GM18519 (cell line): ENCODE measurements around the gene ZDHHC1.

Experiments
- ATAC-seq: cut with Tn5 transposase; IDR thresholded peaks from one replicate; pipeline ENCODE4 v1.9.1; 2021; ENCODE audit warnings: mild to moderate bottlenecking, moderate library complexity; ENCODE audit not compliant: unreplicated experiment, low FRiP score

Gene ZDHHC1, protein sequence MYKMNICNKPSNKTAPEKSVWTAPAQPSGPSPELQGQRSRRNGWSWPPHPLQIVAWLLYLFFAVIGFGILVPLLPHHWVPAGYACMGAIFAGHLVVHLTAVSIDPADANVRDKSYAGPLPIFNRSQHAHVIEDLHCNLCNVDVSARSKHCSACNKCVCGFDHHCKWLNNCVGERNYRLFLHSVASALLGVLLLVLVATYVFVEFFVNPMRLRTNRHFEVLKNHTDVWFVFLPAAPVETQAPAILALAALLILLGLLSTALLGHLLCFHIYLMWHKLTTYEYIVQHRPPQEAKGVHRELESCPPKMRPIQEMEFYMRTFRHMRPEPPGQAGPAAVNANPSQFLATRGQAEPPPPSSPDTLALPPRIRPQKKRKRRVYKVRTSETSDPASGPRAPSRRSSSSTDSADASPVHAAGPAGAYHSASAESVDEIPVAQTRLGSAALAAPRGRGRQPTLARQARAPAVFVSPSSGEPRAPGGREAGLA

DNA sequence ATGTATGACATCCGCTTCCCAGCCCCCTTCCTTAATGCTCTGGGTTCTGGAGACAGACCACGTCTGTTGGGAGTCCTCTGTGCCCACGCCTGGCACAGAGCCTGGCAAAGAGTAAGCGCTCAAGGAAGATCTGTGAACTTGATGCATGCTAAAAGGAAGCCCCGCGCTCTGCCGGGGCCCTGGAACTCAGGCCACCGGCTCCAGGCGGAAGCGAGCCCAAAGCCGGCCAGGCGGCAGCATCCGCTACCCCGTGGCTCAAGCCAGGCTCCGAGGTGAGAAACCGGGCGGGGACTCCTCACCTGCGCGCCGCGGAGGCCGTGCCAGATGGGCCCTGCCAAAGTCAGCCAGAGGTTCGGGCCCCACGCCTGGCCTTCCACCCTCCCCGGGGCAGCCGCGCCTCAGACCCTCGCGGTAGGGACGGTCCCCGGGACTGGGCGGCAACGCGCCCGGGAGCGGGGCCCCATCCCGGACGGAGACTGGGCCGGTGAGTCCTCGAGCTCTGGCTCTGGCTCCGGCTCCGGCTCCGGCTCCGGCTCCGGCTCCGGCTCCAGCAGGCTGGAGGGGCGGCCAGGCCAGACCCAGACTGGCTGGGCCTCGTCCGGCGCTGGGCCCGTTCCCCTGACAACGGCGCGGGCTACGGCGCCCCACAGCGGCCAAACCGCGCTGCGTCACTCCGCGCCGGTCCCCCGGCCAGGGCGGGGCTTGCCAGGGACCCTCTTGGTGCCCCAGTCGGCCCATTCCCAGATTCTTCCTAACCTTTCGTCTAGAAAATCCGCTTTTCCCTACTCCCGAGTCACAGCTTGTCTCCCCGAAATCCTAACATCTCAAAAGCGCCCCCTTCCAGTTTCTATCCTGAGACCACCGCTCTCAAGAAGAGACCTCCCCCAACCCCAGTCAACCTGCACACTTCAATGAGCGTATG, at the start of gene ZDHHC1:
Gene ZDHHC1 (minus strand): TSS at position 606 of the 922 bp plus-strand sequence. CDS start 8,702 bp downstream, outside the sequence.
- no peak for ATAC-seq

DNA sequence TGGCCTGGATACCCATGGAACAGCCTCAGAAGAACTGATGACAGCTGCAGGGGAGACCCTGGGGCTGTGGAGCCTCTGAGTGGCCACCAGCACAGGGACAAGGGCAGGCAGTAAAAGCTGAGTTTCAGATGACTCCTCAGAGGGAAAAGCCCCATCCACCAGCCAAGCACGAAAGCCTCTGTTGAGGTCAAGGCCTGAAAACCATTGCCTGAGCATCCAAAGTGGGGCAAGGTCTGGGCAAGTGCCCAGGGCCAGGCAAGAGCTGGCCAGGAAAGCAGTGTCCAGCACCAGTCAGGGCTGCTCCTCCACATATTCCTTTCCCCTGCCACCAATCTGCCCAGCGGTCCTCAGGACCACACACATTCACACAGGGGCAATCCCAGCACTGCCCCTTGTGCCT, 48.3 kb upstream of the ZDHHC1 start:
- no peak for ATAC-seq

DNA sequence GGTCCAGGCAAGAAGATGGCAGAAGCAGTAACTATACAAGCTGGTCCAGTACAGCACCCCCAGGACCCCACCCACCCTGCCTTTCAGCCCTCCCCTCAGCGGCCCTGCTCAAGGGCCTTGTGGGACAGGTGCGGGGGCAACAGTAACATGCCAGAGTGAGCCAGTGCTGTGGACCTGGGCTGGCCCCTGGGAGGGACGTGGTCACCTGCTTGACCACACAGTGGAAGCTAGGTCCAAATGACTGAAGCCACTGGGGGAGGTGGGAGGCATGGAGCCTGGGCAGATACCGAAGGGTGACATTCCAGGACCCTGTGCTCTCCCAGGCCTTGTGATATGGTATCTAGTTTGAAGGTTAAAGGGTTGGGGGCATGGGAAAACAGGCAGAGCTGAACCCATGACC, 47.4 kb upstream of the ZDHHC1 start:
- ATAC-seq: no peak

DNA sequence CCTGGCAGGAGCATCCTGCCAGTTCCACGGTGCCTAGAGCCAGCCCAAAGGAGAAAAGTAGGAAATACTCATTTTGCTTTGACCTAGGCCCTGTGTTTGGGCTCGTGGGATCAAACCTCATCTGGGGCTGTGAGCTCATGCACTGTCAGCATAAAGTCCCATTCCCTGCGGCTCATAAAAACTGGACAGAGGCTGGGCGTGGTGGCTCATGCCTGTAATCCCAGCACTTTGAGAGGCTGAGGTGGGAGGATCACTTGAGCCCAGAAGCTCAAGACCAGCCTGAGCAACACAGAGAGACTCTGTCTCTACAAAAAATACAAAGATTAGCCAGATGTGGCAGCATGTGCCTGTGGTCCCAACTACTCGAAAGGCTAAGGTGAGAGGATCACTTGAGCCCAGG, 46.8 kb upstream of the ZDHHC1 start:
- no peak for ATAC-seq

DNA sequence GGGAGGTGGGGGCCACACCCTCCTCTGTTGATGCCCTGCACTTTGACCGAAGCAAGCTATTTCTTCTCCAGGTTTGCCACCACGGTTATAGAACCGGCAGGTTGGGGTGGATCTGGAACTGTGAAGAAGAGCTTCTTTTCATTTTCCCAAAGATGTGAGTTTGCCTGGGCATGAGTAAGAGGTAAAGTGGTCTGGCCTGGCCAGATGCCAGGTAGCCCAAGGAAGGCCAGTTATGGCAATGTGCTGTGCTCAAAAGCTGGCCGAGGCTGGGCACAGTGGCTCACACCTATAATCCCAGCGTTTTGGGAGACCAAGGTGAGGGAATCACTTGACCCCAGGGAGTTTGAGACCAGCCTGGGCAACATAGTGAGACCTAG, 46.0 kb upstream of the ZDHHC1 start:
- ATAC-seq: no peak

DNA sequence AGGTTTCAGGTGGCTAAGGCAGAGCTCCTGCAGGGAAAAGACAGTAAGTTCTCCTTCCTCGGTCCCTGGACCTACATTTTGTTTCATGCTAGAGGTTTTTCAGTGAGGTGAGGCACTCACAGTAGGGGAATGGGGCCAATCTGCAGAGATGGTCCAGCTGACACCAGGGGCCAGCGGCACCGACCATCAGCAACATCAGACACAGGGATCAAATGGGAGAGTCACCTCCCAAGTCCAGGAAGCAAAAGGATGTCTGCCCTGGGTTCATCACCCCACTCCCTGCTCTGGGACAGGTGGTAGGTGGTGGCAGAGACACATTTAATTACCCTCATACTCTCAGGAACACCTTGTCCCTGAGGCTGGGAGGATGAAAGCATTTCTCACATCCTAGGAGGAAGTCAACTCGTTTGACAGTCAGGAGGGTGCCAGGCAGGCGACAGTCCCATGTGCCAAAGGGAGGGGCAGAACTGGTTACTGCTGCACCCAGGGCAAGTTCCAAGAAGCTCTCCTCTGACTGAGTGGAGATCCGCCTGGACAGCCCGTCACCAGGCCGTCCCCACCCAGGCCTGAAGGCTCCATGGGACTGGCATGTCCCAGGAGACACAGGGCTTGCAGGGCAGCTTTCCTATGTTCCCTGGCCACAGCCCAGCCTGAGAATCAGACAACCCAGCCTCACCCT, 45.5 kb upstream of the ZDHHC1 start:
- ATAC-seq: no peak

DNA sequence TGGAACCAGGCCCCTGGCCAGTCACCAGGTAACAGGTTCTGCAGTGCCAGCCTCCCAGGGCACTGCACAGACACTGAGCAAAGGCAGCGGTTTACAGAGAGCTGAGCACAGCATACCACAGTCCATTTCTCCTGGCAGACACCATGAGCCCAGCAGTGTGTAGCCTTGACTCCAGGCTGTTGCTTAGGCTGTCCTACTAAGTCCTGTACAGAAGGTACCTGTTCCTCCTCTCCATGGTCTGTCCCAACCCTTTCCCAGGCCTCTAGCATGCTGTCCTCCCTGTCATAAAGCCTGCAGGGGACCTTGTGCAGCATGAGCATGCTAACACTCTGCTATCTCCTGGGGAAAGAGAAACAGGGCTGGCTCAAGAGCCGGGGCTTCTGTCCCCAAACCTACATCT, 44.7 kb upstream of the ZDHHC1 start:
- ATAC-seq: no peak

DNA sequence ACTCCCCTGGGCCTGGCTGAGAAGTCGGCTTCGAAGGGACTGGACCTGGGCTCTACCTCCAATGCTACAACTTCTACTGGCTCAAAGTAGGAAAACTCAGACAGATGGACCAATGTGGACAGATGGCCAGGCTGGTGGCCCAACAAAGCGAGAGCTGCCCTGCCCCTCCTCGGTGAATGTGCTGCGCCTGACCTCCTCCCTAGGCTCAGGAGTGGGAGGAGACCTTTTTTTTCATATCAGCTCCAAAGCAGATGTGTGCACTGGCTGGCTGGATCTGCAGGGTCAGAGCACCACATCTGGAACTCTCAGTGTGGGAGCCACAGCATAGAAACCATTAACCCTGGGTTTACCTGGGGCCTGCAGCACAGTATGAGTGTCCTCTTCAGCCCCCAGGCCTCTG, 43.9 kb upstream of the ZDHHC1 start:
- no peak for ATAC-seq

DNA sequence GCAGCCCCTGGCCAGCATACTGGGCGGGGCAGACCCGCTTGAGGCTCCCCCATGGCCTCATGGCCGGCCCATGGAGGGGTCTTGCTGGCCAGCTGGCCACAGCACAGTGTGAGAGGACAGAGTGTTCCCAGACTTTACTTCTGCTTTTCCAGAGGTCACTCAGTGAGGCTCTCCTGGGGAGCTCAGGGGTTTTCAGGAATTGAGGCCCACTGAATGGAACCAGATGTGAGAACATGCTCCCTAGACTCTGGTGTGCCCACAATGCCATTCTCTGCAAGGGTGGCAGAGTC, 43.5 kb upstream of the ZDHHC1 start:
- no peak for ATAC-seq

DNA sequence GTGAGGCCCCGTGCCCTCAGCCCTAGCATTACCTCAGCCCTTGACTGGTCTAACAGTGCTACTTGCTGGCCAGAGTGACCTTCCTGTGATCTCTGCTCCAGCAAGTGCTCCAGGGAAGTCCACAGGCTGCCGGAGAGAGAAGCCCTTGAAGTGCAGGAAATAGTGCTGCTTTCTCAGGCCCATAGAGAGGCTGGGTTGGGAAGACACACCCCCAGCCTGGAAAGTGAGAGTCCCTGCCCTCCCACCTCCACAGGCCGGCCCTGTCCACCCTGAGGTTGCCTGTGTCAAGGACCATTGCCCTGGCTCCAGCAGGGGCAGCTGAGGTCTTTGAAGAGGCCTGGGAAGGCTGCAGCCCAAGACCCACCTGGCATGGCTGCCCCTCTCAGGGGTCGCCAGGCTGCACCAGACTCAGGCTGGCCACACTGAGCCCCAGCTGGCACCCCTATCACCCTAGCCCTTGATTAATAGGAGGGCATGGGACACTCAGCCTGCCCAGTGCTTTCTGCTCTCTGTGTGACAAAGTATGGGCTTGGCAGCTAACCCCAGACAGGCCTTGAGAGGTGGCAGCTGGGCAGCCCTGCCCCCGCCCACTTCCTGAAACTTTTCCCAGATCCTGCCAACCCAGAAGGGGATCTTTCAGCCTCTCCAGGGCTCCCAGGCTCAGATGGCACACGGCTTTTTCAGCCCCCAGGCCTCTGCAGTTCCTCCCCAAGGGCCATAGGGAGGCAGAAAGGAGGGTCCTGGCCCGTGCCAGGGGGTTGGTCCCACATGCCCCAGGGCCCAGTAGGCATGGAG, 43.0 kb upstream of the ZDHHC1 start:
- ATAC-seq: no peak

DNA sequence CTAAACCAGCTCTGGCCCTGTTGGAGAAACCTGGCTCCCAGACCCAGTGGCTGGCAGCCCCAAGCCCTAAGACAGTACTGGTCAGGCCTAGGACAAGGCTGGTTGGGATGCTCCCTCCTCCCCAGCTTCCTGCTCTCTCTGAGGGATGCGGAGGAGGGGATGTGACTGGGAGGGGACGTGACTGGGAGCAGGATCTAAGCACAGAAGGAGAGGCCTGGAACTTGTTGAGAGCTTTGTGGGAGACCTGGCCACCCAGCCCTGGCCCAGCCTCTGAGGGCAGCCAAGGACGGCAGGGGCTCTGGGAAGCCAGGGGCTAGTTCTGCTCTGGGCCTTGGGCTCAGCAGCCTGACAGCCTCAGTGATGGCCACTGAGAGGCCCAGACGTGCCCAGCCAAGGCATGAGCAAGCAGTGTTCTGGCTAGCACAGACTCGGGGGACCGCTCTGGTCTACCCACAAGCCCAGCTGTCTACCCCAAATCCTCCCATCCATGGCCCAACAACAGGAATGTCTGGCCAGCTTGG, 41.9 kb upstream of the ZDHHC1 start:
- ATAC-seq: no peak

DNA sequence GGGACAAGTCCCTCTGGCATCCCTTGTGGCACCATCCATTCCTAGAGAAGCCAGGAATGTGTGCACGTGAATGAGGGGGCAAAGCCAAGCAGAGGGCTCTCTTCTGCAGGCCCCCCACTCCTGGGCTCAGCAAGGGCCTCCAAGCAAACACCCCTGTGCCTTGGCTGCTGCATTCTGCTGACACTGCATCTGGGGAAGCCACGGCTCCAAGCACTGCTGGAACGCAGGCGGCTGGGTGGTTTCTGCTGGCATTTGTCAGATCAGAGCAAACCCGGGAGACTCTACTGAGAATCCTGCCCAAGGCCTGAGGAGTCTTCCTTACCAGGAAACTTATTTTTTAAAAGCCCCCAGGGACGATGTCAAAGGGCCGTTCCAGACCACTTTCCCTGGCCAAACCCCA, 41.3 kb upstream of the ZDHHC1 start:
- ATAC-seq: no peak

DNA sequence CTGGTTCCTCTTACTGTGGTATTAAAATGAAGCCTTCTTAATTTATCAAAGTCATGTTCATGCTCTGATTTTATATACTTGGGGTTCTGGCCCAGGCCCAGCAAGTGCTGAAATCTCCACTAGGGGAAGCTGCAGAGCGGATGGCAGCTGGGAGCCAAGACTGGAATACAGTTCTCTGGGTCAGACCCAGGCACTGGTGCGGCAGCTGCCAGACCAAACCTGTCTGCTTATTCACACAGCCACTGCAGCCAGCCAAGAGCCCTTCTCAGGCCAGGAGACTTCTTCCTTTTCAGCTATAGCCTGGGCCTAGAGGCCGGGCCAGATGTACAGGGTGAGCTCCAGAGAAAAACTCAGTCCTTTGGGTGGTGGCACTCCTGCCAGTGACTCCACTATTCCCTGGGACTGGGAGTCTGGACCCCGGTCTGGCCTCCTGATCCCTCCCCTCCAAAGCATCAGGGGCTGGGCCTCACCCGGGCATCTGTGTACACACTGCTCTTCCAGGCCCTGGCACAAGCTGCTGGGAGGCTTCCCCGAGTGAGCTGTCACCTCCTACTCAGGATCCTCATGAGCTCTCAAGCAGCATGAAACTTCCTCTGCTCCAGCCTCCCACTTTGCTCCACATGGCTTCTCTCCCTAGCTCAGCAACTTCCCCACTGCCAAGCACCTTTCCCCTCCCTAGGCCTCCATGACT, 40.3 kb upstream of the ZDHHC1 start:
- no peak for ATAC-seq

DNA sequence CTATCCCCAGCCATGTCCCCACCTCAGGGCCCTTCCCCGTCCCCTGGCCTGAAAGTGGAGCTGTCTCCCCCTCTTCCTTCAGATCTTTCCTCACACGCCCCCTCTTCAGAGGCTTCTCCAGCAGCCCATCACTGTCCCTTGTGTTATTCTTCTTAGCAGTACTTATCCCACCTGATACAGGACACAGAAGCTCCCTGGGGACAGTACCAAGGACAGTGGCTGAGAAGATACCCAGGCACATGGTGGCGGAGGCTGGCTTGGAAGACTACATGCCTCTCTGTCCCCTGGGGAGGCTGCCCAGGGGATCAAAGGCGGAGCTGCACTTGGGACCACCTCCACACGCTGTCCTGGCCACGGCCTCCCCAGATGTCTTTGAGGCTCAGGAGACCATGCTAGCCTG, 38.6 kb upstream of the ZDHHC1 start:
- ATAC-seq: no peak

DNA sequence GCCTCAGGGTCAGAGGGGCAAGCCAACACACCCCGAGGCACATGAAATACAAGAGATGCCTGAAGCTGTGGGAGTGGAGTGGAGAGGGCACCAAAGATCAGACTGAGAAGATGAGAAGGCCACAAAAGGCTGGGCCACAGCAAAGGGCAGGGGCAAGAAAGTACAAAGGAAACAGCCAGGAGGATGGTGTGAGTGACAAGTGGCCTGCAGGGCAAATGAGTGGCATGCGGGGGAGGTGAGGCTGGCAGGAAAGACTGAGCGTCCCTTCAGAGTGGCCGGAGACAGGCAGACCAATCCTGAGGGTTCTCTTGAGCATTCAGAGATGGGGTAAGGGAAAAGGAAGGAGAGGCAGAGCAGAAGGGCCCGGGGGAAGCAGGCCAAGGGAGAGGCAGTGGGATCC, 37.8 kb upstream of the ZDHHC1 start:
- no peak for ATAC-seq

DNA sequence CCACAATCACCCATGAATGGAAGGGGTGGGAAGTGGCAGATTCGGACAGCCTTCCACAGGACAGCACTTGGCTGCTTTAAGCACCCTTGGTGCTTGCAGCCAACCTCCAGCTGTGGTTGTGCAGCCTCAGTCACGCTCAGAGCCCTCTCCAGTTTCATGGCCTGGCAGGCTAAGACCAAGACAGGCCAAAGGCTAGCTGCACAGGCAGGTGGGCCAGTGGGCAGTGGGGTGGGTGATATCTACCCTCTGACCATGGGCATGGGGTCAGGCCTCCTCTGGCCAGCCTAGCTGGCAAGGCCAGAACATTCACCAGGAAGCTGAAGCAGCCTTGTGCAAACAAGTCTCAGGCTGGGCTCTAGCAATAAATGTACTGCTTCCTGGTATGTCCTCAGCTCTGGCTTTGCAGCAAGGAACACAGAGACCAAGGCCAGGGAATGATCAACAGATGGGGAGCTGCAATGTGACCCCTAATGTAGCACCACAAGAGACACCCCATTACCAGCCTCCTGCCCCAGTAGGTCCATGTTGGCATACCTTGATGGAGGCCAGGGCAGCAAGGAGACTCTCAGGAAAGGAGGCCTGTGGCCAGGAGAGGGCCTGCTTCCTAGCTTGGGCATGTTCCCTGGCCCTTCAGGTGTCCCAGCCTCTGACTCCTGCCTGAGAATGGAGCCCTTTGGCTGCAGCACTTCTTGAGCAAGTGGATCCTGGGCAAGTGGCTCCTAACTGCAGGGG, 35.6 kb upstream of the ZDHHC1 start:
- ATAC-seq: no peak

DNA sequence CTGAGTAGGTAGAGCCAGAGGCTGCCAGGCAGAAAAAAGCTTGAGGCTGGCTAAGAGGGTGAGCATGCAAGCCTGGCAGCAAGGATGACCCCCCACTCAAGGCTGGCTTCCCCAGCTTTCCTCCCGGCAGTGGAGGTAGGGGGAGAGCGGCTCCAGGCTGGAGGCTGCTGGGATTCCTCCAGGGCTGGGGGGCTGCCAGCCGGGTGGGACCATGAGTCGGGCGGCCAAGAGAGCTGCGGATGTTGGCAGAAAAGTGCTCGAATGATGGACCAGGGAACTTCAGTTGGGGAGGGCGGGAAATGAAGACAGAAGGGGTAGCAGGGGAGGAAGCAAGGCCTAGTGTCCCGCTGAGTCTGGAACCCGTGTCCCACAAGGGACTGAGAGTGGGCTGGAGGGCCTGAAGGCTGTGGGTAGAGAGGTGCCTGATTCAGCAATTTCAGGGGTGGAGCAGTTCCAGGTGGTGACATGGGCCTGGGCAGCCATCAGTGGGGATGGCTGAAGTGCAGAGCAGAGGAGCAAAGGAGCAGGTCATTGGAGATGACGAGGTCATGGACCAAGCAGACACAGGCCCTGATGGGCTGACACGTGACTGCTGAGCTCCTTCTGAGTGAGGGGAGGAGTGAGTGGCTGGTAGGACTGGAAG, 34.9 kb upstream of the ZDHHC1 start:
- ATAC-seq: no peak

DNA sequence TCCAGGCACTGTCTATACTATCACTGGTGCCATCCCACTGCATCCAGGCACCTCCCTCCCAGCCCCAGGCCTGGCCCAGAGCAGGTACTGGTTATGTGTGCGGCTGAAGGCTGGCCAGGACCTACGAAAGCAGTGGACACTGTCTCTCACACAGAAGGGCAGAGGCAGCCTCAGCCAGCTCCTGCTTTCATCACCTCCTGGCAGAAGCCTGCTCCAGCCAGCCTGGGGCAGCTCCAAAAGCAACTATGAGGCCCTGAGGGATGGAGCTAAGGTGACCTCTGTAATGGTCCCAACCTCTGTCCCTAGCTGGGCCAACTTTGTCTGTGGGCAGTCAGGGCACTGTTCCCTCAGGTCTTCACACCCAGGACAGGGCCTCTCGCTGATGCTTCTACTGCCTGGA, 33.5 kb upstream of the ZDHHC1 start:
- no peak for ATAC-seq
